ENCODE measurements around the gene KIAA0753. TPM values are rescaled to one million over a fixed set of nuclear protein-coding genes. Genes with fewer than 3 reads are reported as not detected.

Gene KIAA0753
- total and polyA plus RNA-seq, 2 of the 8 experiments (the other 6 are each of a cell fraction or from before 2014, with no cell fraction given) = 5.0 to 27.1 TPM

DNA sequence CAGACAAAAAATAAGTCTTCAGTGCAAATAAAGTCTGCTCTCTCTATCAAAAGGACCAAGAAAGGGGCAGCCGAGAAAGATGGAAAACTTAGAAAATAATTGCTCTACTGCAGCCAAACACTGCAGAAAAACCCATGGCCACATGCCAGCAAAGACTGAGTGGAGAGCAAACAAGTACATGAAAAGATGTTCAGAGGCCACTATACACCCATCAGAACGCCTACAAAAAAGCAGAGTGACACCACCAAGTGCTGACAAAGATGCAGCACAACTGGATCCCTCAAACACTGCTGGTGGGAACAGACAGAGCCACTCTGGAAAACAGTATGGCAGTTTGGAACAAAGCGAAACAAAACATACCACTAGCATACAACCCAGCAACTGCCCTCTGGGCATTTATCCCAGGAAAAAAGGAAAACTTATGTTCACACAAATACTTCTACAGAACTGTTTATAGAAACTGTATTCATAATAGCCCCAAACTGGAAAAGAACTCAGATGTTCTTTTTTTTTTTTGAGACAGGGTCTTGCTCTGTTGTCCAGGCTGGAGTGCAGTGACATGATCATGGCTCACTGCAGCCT lies 36.7 kb downstream of the KIAA0753 start:
- ChIA-PET POLR2A (ENCODE audit: partially characterized antibody) (no interaction called here), CTCF (ENCODE audit: partially characterized antibody) (no interaction called here)
- no peaks in the 10 kb centered on the region for H3K27me3 ChIP-seq (replicated peaks in 1 of 4; ENCODE audit: control insufficient read depth in 3 of 4, extremely low read depth in 1 of 4, insufficient read depth in 3 of 4, low read length in 3 of 4)
- H3K4me1 ChIP-seq (replicated peaks in 1 of 4; ENCODE audit: control insufficient read depth in 3 of 4, insufficient read depth in 4 of 4, low read length in 3 of 4) = no peaks in the 10 kb centered on the region
- no peak overlapping the region for H3K18ac ChIP-seq (ENCODE audit: extremely low read depth, low read length)
- H4K91ac ChIP-seq (replicated peaks; ENCODE audit: insufficient read length, low read length) = no peak overlapping the region
- H2BK12ac ChIP-seq (ENCODE audit: low read depth, low read length) = no peak overlapping the region
- no peak overlapping the region for H3K56ac ChIP-seq (replicated peaks; ENCODE audit: insufficient read length, low read depth, low read length)
- no peaks in the 10 kb centered on the region for H3K79me1 ChIP-seq (ENCODE audit: low read depth, low read length)
- DNase-seq (ENCODE audit: low read depth in 1 of 2, low spot score in 2 of 2) = no peak
- H3K4me3 ChIP-seq (ENCODE audit: extremely low read depth in 1 of 4, insufficient read depth in 2 of 4, low read depth in 3 of 4, low read length in 4 of 4) = no peak overlapping the region
- H2BK20ac ChIP-seq (ENCODE audit: low read length) = no peak overlapping the region
- H3K23ac ChIP-seq (ENCODE audit: insufficient read length) = no peak overlapping the region
- H3K9ac ChIP-seq (replicated peaks in 1 of 4; ENCODE audit: extremely low read depth in 1 of 4, low read depth in 3 of 4, low read length in 3 of 4) = no peak overlapping the region
- H3K9me3 ChIP-seq (ENCODE audit: insufficient read depth in 2 of 2, low read depth in 1 of 2, low read length in 1 of 2) = no peaks in the 10 kb centered on the region
- H4K8ac ChIP-seq (ENCODE audit: extremely low read depth, insufficient read depth, low read length) = no peak overlapping the region
- H3K4ac ChIP-seq (replicated peaks; ENCODE audit: insufficient read length, low read depth, low read length) = no peak overlapping the region
- no peak overlapping the region for H2BK15ac ChIP-seq (ENCODE audit: low read length)
- H3K79me2 ChIP-seq (ENCODE audit: control insufficient read depth in 1 of 2, insufficient read depth in 2 of 2, low read length in 2 of 2) = no peaks in the 10 kb centered on the region
- WGBS, 2 experiments (ENCODE audit: extremely low coverage in 1 of 2, insufficient coverage in 1 of 2, insufficient read length in 1 of 2, insufficient replicate concordance in 2 of 2, low coverage in 1 of 2, low lambda C conversion rate in 2 of 2, missing lambda C conversion rate in 1 of 2) = 84% methylated on average over 3 of the region's 3 CpGs; no CpG with 5 or more reads in 1 of the 2 experiments
- no peak for FAIRE-seq
- H3K36me3 ChIP-seq (ENCODE audit: control insufficient read depth in 2 of 4, insufficient read depth in 4 of 4, low read length in 3 of 4) = peaks cover 12 to 43% (median 37%) of the 10 kb centered on the region in 4 experiments; a peak in 7 of 8 replicates
- H2AFZ ChIP-seq (ENCODE audit: low read length) = no peak overlapping the region
- H4K20me1 ChIP-seq (replicated peaks in 1 of 2; ENCODE audit: control insufficient read depth in 1 of 2, insufficient read depth in 2 of 2, low read length in 2 of 2) = peaks cover 0 to 2% of the 10 kb centered on the region in 2 experiments
- H4K5ac ChIP-seq (ENCODE audit: insufficient read length, low read depth, low read length) = no peak overlapping the region
- no peak overlapping the region for H2BK120ac ChIP-seq (replicated peaks; ENCODE audit: low read depth, low read length)
- H3K23me2 ChIP-seq (ENCODE audit: low read depth, low read length) = no peaks in the 10 kb centered on the region; the same call in 1 of the 2 replicates
- H2BK5ac ChIP-seq (ENCODE audit: low read depth, low read length) = no peak overlapping the region
- no peak overlapping the region for H3K4me2 ChIP-seq (ENCODE audit: insufficient read depth in 1 of 2, low read depth in 2 of 2, low read length in 2 of 2)
- H3K14ac ChIP-seq (ENCODE audit: insufficient read length) = no peak overlapping the region
- no peak overlapping the region for H3K27ac ChIP-seq (ENCODE audit: low read depth, low read length)
- H2AK5ac ChIP-seq (ENCODE audit: low read depth, low read length) = no peak overlapping the region
- TF ChIP-seq JUN (IDR thresholded peaks at IDR 0.05; ENCODE audit: low read depth, low read length) (no peak), CTBP2 (IDR thresholded peaks at IDR 0.05; ENCODE audit: borderline replicate concordance, insufficient read depth, insufficient read length, low read length) (no peak), SP4 (IDR thresholded peaks at IDR 0.05; ENCODE audit: low read length) (no peak), JUND (IDR thresholded peaks at IDR 0.05; ENCODE audit: low read length) (no peak), TBP (IDR thresholded peaks at IDR 0.05; ENCODE audit: low read depth, low read length) (no peak), FOSL1 (IDR thresholded peaks at IDR 0.05; ENCODE audit: insufficient read depth, low read depth, low read length) (no peak), MAFK (IDR thresholded peaks at IDR 0.05; ENCODE audit: low read depth, low read length) (no peak), TAF7 (optimal IDR thresholded peaks at IDR 0.05; ENCODE audit: borderline replicate concordance, low read depth, low read length) (no peak), SRF (IDR thresholded peaks at IDR 0.05; ENCODE audit: low read depth, low read length) (no peak), RNF2 (IDR thresholded peaks at IDR 0.05; ENCODE audit: borderline replicate concordance, low read depth, low read length, missing control alignments, poor library complexity, severe bottlenecking) (no peak), CEBPB (IDR thresholded peaks at IDR 0.05; ENCODE audit: low read depth, low read length) (no peak), CBX5 (IDR thresholded peaks at IDR 0.05; ENCODE audit: low read depth, low read length) (no peak), SIN3A (conservative IDR thresholded peaks at IDR 0.05 in 1 of 2, IDR thresholded peaks at IDR 0.05 in 1 of 2; ENCODE audit: low read depth in 1 of 2, low read length in 2 of 2) (no peak), GTF2F1 (IDR thresholded peaks at IDR 0.05; ENCODE audit: borderline replicate concordance, low read depth, low read length) (no peak)
